Activated CD4-positive, alpha-beta T cell treated with anti-CD3 and anti-CD28 coated beads, Interleukin-10, Interleukin-2, amounts not matched to agents 100 ng/mL and 50 ng/mL, durations not matched to agents 16 hours and 8 hours (primary cell): ENCODE measurements around the gene RNF121.

Source experiments
- DNase-seq: peaks from one replicate; pipeline ENCODE4 v3.0.0-alpha.2; 2020

The RNF121 gene

GRCh38 chr11:72007089-72007476 lies 78.2 kb downstream of the RNF121 start:
- no peak for DNase-seq

- no peak for DNase-seq
Measured at GRCh38 chr11:72007587-72007986, 78.7 kb downstream of the RNF121 start.

DNA sequence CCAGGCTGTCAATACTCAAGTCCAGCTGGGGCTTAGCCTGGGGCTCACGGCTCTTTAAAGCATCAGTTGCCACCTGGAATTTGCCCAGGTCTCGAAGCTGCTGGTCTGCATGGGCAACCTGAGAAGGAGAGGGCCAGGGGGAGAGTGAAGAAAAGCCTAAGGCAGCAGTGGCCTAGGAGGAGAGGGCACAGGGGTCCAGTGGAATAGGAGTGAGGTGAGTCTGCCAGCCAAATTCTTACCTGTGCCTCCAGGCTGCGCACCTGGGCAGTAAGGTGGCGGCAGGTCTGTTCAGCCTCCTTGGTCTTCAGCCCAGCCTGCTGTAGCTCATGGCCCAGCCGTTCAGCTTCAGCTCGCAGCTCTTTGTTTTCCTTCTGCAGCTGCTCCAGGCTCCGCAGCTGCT lies 79.9 kb downstream of the RNF121 start:
- no peak for DNase-seq

DNA sequence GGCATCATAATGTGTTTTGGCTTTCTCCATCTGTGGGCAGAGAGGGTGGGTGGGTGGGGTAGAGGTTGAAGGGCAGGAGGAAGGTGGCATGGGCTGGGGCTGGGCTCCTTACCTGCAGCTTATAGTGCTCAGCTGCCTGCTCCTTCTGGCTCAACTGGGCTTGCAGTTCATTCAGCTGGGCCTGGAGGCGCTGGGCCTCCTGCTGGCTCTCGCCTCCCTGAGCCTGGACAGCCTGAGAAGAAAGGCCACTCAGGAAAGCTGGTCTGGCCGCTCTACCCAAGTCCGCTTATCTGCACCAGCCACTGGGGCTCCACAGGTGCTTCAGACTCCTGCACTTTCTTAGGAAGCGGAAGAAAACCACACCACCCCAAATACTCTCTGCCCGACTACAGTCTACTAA lies 80.3 kb downstream of the RNF121 start:
- no peak for DNase-seq

GRCh38 chr11:72010529-72011233 lies 81.8 kb downstream of the RNF121 start:
- no peak for DNase-seq

GRCh38 chr11:72012091-72012630 lies 83.3 kb downstream of the RNF121 start:
- no peak for DNase-seq

GRCh38 chr11:72012897-72013721 lies 84.3 kb downstream of the RNF121 start:
- no peak for DNase-seq

GRCh38 chr11:72013765-72014711 lies 85.2 kb downstream of the RNF121 start:
- DNase-seq, result no peak

- DNase-seq, result no peak
Measured at GRCh38 chr11:72014761-72015320, 86.0 kb downstream of the RNF121 start.

GRCh38 chr11:72015511-72016061 lies 86.7 kb downstream of the RNF121 start:
- no peak for DNase-seq

DNA sequence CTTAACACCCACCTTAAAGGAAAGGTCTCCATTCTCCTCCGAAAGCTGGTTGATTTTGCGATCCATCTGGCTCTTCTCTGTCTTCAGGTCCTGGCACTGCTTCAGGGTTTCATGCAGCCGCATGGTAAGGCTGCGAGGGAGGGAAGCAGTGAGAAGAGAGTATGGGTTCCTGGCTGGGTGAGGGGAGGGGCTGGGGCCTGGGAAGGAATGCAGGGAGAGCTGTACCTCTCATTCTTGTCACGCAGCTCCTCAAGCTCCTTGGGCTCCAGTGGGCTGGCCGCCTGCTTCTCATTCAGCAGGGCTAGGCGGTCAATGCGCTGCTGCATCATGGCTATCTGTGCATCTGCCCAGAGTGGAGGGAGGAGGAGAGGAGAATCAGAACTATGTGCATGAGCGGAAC lies 89.3 kb downstream of the RNF121 start:
- no peak for DNase-seq

- DNase-seq, result no peak
Measured at GRCh38 chr11:72023335-72023734, 94.5 kb downstream of the RNF121 start.

DNA sequence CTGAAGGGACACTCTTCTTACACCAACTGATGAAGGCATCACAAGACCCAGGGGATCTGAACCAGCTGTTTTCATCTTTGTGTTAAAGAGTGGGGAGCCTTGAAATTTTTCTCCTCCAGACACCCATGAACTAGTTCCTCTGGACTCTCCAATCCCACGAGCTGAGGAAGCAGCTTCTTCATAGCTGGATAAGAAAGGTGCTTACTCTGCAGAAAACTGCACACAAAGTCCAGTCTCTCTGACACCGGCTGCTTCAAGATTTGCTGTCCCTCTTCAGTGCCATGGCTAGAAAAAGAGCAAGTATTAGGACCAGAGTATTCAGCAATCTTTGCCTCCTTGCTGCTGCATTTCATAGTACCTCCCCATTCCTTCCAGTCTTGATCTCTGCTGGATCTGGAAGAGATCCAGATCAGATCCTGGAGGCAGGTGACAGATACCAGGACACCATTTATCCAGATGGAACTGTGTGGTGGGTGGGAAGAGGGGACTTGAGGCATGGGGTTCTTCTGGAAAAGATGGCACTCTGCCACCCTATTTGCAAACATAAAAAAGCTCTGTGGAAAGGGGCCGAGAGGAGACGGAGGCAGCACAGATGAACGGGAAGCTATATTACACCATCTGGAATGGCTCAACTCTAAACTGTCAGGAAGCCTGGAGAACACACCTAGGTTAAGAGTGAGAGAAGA lies 95.4 kb downstream of the RNF121 start:
- DNase-seq, result no peak

GRCh38 chr11:72026090-72026489 lies 97.2 kb downstream of the RNF121 start:
- no peak for DNase-seq

DNA sequence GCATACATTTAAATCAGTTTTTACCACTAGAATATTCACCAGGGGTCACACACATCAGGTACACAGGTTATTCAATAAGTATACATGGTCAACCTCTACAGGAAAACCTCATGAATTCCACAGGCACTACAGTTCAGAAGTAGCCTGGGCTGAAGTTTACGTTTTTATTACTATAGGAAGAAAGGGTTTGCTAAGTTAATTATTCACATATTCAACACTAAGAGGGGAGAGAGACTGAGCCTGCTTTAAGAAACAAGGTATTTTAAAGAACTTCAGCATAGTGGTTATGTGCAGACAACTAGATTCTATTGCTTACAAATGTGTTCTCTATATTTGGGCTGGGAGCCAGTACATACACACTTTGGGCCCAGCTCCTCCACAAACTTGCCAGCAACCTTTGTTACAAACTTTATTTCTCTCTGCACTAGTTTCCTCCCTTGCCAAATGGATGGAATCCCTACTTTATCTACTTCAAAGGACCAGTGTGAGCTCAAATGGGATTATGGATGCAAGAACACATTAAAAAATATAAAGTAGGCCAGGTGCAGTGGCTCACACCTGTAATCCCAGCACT lies 101.7 kb downstream of the RNF121 start:
- no peak for DNase-seq

DNA sequence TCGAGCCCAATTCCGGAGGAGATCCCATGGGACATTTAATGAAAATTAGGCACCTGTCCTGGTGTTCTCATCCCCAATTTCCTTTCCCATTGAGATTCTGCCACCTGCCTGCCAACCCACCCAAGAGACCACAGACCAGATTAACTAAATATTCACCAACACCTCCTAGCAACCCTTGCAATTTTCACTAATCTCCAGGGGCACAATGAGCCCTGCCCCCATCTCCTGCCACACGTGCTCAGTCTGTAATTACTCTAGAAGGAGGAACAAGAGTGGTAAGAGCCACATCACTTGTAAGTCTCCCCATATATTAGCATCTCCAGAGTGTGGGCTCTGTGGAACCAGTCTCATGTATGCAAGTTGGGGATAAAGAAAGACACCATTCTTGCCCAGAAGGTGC lies 107.8 kb downstream of the RNF121 start:
- DNase-seq, result no peak

DNA sequence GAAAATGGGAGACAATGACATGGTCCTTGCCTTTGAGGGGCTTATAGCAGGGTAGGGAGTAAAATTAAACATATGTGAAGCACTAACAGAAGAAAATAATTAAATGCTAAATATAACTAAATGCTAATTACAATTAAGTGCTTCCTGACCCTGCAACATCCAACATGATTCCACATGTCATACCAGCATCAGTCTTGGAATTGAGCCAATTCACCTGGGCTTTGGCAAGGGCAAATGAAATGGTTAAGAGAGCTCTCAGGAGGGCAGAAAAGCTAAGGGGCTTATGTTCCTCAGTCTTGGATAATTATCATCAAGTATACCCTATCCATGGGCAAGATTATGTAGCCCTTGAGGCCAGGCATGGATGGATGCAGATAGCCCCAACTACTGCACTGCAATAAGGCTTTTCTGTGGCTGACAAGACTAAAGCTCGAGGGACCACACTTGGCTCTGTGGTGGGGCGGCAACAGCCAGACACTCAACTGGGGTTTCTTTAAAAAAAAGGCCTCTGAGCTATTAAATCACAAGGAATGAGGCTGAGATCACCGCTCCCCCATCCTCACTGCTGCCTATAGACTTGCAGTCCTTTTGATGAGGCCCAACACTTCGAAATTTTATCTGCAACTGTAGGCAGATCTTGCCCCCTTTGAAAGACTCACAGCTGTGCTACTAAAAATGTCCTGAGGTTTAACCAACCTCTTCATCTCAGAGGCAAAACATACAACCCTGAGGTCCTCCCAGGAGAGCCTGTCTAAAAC lies 108.9 kb downstream of the RNF121 start:
- DNase-seq, result no peak

DNA sequence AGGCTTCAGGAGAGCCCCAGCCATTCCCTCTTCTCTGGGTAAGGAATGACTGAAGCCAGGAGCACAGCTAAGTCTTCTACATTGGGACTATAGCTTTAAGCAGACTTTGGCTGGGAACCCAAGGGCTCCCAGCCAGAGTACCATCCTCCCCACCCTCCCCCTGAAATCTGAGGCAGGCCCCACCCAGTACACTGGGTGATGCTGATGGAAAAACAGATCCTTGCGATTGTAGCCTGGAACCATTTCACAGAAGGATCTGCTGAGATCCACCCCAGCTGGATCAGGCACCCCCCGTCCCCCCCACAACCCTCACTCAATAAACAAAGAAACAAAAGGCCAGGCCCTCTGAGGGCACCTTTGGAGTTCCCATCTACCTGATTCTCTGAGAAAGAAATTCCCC lies 109.6 kb downstream of the RNF121 start:
- DNase-seq, result no peak

GRCh38 chr11:72039031-72039855 lies 110.4 kb downstream of the RNF121 start:
- no peak for DNase-seq
